Ovary (tissue), 9 donors: ENCODE results near the gene CISTR. TPM values are rescaled to one million over a fixed set of nuclear protein-coding genes. Genes with fewer than 3 reads are reported as not detected.

Experiments used
- DNase-seq, 5 donors: peaks; one replicate each; pipeline ENCODE4 v3.0.0-alpha.2; 2019 to 2020
- H3K27ac ChIP-seq, 2 donors: fragments of 200-600 bp; one replicate each; pipeline versions ENCODE4 v1.5.1 to v1.8.0; 2019 to 2022
- H3K27me3 ChIP-seq: fragments of 200-600 bp; one replicate; pipeline ENCODE4 v1.8.0; 2022
- H3K36me3 ChIP-seq: fragments of 200-600 bp; sonication (generic); one replicate; pipeline ENCODE4 v1.5.1; 2019
- H3K4me1 ChIP-seq: one replicate; pipeline ENCODE4 v1.8.1; 2013; ENCODE audit warnings: mild to moderate bottlenecking, moderate library complexity; ENCODE audit not compliant: insufficient read depth
- H3K4me3 ChIP-seq: fragments of 200-600 bp; sonication (generic); one replicate; pipeline ENCODE4 v1.5.1; 2017
- H3K9me3 ChIP-seq, 2 donors: fragments of 200-600 bp in 1 of 2; sonication (generic) in 1 of 2; one replicate each; pipeline versions ENCODE4 v1.5.1 to v1.8.1; 2013 to 2019; ENCODE audit warnings: mild to moderate bottlenecking in 1 of 2, moderate library complexity in 1 of 2
- CTCF ChIP-seq, 3 donors: fragments of 450-650 bp in 2 of 3; fragments of 200-600 bp in 1 of 3; IDR thresholded peaks; one replicate each; pipeline versions ENCODE4 v1.5.1 to v1.8.0; 2016 to 2022; ENCODE audit warnings: antibody characterized with exemption in 3 of 3, mild to moderate bottlenecking in 1 of 3
- EP300 ChIP-seq: sonication (generic); formaldehyde crosslinking; IDR thresholded peaks from one replicate; pipeline ENCODE4 v1.6.1; 2017; ENCODE audit warnings: antibody characterized with exemption
- POLR2A ChIP-seq: fragments of 450-650 bp; IDR thresholded peaks from one replicate; pipeline ENCODE4 v1.6.1; 2017; ENCODE audit warnings: antibody characterized with exemption, mild to moderate bottlenecking, moderate library complexity
- WGBS, 3 donors: extraction: QIAGEN DNeasy Blood & Tissue Kit in 1 of 3; methylation state at CpG; one replicate each; pipeline versions ENCODE4 v1.1.5 to v1.1.7; 2013 to 2017; 5-methylcytosine and 5-hydroxymethylcytosine counted together
- intact Hi-C, 4 donors: fragments of 100-400 bp; cut with DNase I; formaldehyde crosslinking; loops; one replicate each; pipeline versions ENCODE4 v1.11.0 to v1.15.1; 2022 to 2023
- polyA plus RNA-seq, 2 donors: library from polyadenylated mRNA; stranded (reverse); fragments of 200-250 nt in 1 of 2; fragments of 350-450 nt in 1 of 2; fragmentation: Illumina TruSeq in 1 of 2; extraction: RNeasy Lipid Tissue Mini Kit (QIAGEN cat#74804) in 1 of 2; gene quantifications; one replicate each; pipeline ENCODE4 v1.2.3, GENCODE V29; 2013 to 2014
- total RNA-seq, 7 donors: library from RNA; depleted of rRNA in 2 of 7; stranded (reverse); fragments of >200 nt in 2 of 7; fragmentation: NEBNext Ultra II Directional in 3 of 7; extraction: Animal tissue kit (Norgen Biotek cat#: 25700) in 3 of 7; gene quantifications; one replicate each; pipeline versions ENCODE4 v1.1.0 to v1.2.4, GENCODE V29; 2016 to 2023
- donor health status: DM: no; HTN: no; CAD: no; lungs with moderate emphysema.
- donor health status: DM: no; HTN: no; CAD: no.
- donor health status: Bipolar disorder and iron deficiency.
- donor health status: DM: yes; HTN: yes; CAD: no.
- donor health status: DM: no; HTN: no; CAD: no.
- donor health status: DM: yes; HTN: yes; CAD: no.

Gene CISTR
- total and polyA plus RNA-seq, 9 donors = not detected

- Histone ChIP-seq H3K36me3 (no peaks in the 10 kb centered on the region), H3K9me3 (no peaks in the 10 kb centered on the region), H3K4me3 (peak overlapping the region; percentile 47), H3K27ac (no peak overlapping the region), H3K27me3 (no peaks in the 10 kb centered on the region), H3K4me1 (peaks cover 6% of the 10 kb centered on the region)
- no peak for TF ChIP-seq POLR2A
- TF ChIP-seq CTCF (IDR thresholded peaks at IDR 0.05) = no peak
- no peak for TF ChIP-seq EP300
- intact Hi-C loops = no loop called here
- DNase-seq = peak; percentile 37 to 61 (median 48)
- 2 to 7% (median 7%) methylated on average over 36 of the region's 36 CpGs for WGBS, 3 donors
Measured at GRCh38 chr12:53750812-53751335, 905 bp downstream of the CISTR start.

GRCh38 chr12:53749986-53750811, 1.6 kb downstream of the CISTR start:
- intact Hi-C loops = loop anchor here in 3 of 4 donors (10.0 kb wide), 1 partner anchor 205 kb away; no protein-coding TSS in a partner anchor
- H3K4me1 ChIP-seq = peaks cover 6% of the 10 kb centered on the region
- no peak overlapping the region for H3K27ac ChIP-seq
- no peak for DNase-seq
- H3K4me3 ChIP-seq = no peak overlapping the region
- TF ChIP-seq POLR2A (no peak), CTCF (IDR thresholded peaks at IDR 0.05) (no peak), EP300 (no peak)
- 35 to 66% (median 51%) methylated on average over 10 of the region's 10 CpGs for WGBS, 3 donors
- no peaks in the 10 kb centered on the region for H3K9me3 ChIP-seq
- H3K27me3 ChIP-seq = no peaks in the 10 kb centered on the region
- no peaks in the 10 kb centered on the region for H3K36me3 ChIP-seq

GRCh38 chr12:53748072-53748840, 3.5 kb downstream of the CISTR start:
- Histone ChIP-seq H3K9me3 (no peaks in the 10 kb centered on the region), H3K36me3 (no peaks in the 10 kb centered on the region), H3K27me3 (no peaks in the 10 kb centered on the region), H3K4me3 (no peak overlapping the region), H3K27ac (no peak overlapping the region), H3K4me1 (peaks cover 4% of the 10 kb centered on the region)
- 35 to 51% (median 43%) methylated on average over 22 of the region's 22 CpGs for WGBS, 3 donors
- no peak for TF ChIP-seq EP300
- TF ChIP-seq CTCF (IDR thresholded peaks at IDR 0.05) = no peak
- no peak for TF ChIP-seq POLR2A
- intact Hi-C loops = loop anchor here in 3 of 4 donors (10.0 kb wide), 1 partner anchor 203 kb away; no protein-coding TSS in a partner anchor
- DNase-seq = no peak

GRCh38 chr12:53747095-53747494, 4.7 kb downstream of the CISTR start:
- no peaks in the 10 kb centered on the region for H3K27me3 ChIP-seq
- no peaks in the 10 kb centered on the region for H3K36me3 ChIP-seq
- no peak for DNase-seq
- 25 to 44% (median 34%) methylated on average over 5 of the region's 5 CpGs for WGBS, 3 donors
- intact Hi-C loops = loop anchor here in 3 of 4 donors (2.0 to 10.0 kb wide), 2 partner anchors 44 to 202 kb away; no protein-coding TSS in a partner anchor
- no peak overlapping the region for H3K27ac ChIP-seq
- no peak overlapping the region for H3K4me3 ChIP-seq
- TF ChIP-seq POLR2A (no peak), CTCF (IDR thresholded peaks at IDR 0.05) (no peak), EP300 (no peak)
- no peaks in the 10 kb centered on the region for H3K9me3 ChIP-seq
- H3K4me1 ChIP-seq = peaks cover 4% of the 10 kb centered on the region
